ENCODE data around the gene FBXO40. TPM values are rescaled to one million over a fixed set of nuclear protein-coding genes. Genes with fewer than 3 reads are reported as not detected.
A peak's percentile ranks its signal among the peaks of the same experiment; 100 is the strongest.

FBXO40 gene
- total and polyA plus RNA-seq, 9 of the 15 experiments (the other 6 are each of a cell fraction or from before 2014, with no cell fraction given), result 0.01 to 0.05 (median 0.04) TPM; not detected in 3

- TF ChIP-seq, protein P1, sequence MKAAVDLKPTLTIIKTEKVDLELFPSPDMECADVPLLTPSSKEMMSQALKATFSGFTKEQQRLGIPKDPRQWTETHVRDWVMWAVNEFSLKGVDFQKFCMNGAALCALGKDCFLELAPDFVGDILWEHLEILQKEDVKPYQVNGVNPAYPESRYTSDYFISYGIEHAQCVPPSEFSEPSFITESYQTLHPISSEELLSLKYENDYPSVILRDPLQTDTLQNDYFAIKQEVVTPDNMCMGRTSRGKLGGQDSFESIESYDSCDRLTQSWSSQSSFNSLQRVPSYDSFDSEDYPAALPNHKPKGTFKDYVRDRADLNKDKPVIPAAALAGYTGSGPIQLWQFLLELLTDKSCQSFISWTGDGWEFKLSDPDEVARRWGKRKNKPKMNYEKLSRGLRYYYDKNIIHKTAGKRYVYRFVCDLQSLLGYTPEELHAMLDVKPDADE (conservative IDR thresholded peaks at IDR 0.05; ENCODE audit: control insufficient read depth, low read depth, low read length), result 0 out of 2 replicates have a peak, but pooled peaks have one; percentile 39
- TF ChIP-seq XRCC3 (IDR thresholded peaks at IDR 0.05) (no peak), ZBTB1 (CRISPR knock-in tag; IDR thresholded peaks at IDR 0.05; ENCODE audit: borderline replicate concordance, low read depth) (no peak), ELF4 (CRISPR knock-in tag; IDR thresholded peaks at IDR 0.05) (no peak), POLR2AphosphoS5 (IDR thresholded peaks at IDR 0.05; ENCODE audit: control insufficient read depth, insufficient read depth, low read depth, low read length) (peak; percentile 81), TBL1XR1 (IDR thresholded peaks at IDR 0.05; ENCODE audit: low read length in 2 of 2) (no peak), GTF3C2 (IDR thresholded peaks at IDR 0.05; ENCODE audit: borderline replicate concordance, extremely low read depth, insufficient read length) (no peak), TBP (optimal IDR thresholded peaks at IDR 0.05; ENCODE audit: low read depth, low read length) (peak; percentile 66), PML (IDR thresholded peaks at IDR 0.05; ENCODE audit: low read length) (peak; percentile 75), MED1 (CRISPR knock-in tag; IDR thresholded peaks at IDR 0.05; ENCODE audit: borderline replicate concordance) (no peak), E2F3 (CRISPR knock-in tag; IDR thresholded peaks at IDR 0.05) (no peak), ATF1 (CRISPR knock-in tag; IDR thresholded peaks at IDR 0.05) (no peak), ATF1 (tag; IDR thresholded peaks at IDR 0.05) (0 out of 2 replicates have a peak, but pooled peaks have one; percentile 14), SMAD2 (IDR thresholded peaks at IDR 0.05; ENCODE audit: low read depth, low read length) (no peak), BCOR (IDR thresholded peaks at IDR 0.05) (no peak), YY1 (IDR thresholded peaks at IDR 0.05; ENCODE audit: borderline replicate concordance in 1 of 3, control insufficient read depth in 1 of 3, extremely low read depth in 1 of 3, insufficient read depth in 3 of 3, insufficient read length in 1 of 3, insufficient replicate concordance in 2 of 3, low read depth in 1 of 3, low read length in 2 of 3) (peak in 2 of 3 experiments; percentile 60 to 82), ZNF511 (CRISPR knock-in tag; IDR thresholded peaks at IDR 0.05) (no peak), BRCA1 (IDR thresholded peaks at IDR 0.05) (no peak), BRCA1 (CRISPR knock-in tag; IDR thresholded peaks at IDR 0.05) (no peak), ARID2 (IDR thresholded peaks at IDR 0.05) (no peak), MYC (IDR thresholded peaks at IDR 0.05; ENCODE audit: low read depth, low read length) (no peak; the same call in 1 of the 2 replicates), MYC (CRISPR knock-in tag; IDR thresholded peaks at IDR 0.05; ENCODE audit: borderline replicate concordance, low read depth) (no peak)
- TF ChIP-seq, protein P2, sequence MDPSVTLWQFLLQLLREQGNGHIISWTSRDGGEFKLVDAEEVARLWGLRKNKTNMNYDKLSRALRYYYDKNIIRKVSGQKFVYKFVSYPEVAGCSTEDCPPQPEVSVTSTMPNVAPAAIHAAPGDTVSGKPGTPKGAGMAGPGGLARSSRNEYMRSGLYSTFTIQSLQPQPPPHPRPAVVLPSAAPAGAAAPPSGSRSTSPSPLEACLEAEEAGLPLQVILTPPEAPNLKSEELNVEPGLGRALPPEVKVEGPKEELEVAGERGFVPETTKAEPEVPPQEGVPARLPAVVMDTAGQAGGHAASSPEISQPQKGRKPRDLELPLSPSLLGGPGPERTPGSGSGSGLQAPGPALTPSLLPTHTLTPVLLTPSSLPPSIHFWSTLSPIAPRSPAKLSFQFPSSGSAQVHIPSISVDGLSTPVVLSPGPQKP (CRISPR knock-in tag; IDR thresholded peaks at IDR 0.05), result no peak
These were observed 47.4 kb upstream of the FBXO40 start, which contains the start of gene POLQ (continued) for GRCh38 chr3:121545574-121546455.
